ENCODE measurements around the gene NSFL1C.
"Not testable (repeated sequence)": the region's sequence is repeated elsewhere in the genome, so short reads cannot be mapped to it uniquely, and the experiment has no call there.

The NSFL1C gene

DNA sequence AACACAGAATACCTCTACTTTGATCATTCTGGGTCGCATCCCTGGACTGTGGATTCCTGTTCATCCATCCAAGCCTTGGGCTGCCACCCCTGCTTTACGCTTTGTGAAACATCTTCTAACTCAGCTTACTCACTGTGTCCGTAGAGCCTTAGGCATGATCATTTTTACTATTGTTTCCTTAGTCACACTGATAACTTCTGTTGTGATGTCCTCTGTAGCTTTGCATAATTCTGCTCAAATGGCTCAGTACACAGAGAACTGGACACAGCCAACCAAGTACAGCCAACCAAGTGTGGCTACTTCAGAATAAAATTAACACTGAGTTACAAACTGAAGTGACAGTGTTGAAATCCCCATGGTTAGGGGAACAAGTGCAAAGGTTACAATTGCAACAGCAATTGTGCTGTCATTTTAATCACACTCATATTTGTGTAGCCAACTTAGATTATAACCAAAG, 65.2 kb downstream of the NSFL1C start:
- TF ChIP-seq, protein P1, sequence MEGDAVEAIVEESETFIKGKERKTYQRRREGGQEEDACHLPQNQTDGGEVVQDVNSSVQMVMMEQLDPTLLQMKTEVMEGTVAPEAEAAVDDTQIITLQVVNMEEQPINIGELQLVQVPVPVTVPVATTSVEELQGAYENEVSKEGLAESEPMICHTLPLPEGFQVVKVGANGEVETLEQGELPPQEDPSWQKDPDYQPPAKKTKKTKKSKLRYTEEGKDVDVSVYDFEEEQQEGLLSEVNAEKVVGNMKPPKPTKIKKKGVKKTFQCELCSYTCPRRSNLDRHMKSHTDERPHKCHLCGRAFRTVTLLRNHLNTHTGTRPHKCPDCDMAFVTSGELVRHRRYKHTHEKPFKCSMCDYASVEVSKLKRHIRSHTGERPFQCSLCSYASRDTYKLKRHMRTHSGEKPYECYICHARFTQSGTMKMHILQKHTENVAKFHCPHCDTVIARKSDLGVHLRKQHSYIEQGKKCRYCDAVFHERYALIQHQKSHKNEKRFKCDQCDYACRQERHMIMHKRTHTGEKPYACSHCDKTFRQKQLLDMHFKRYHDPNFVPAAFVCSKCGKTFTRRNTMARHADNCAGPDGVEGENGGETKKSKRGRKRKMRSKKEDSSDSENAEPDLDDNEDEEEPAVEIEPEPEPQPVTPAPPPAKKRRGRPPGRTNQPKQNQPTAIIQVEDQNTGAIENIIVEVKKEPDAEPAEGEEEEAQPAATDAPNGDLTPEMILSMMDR (IDR thresholded peaks at IDR 0.05; ENCODE audit: low read depth, low read length, poor library complexity, severe bottlenecking) = no peak
- TF ChIP-seq EZH2phosphoT487 (IDR thresholded peaks at IDR 0.05; ENCODE audit: borderline replicate concordance, low read length) = no peak
- H3K36me3 ChIP-seq (ENCODE audit: control insufficient read depth, low read length) = no peaks in the 10 kb centered on the region
- no peak overlapping the region for H3K27ac ChIP-seq (ENCODE audit: low read depth, low read length)
- no peaks in the 10 kb centered on the region for H4K20me1 ChIP-seq (ENCODE audit: control insufficient read depth, insufficient read depth, low read depth, low read length)
- no peak overlapping the region for H3K4me3 ChIP-seq (ENCODE audit: low read length)
- peaks cover 7% of the 10 kb centered on the region; the same call in 1 of the 2 replicates for H3K27me3 ChIP-seq (ENCODE audit: control insufficient read depth, low read length)
- H3K9me2 ChIP-seq (replicated peaks; ENCODE audit: control insufficient read depth, low read length) = no peaks in the 10 kb centered on the region
- peaks cover 35% of the 10 kb centered on the region for H3K4me1 ChIP-seq (ENCODE audit: control insufficient read depth, low read length)
- H3K9me3 ChIP-seq (ENCODE audit: control insufficient read depth, insufficient read depth, low read length) = no peaks in the 10 kb centered on the region
- peaks cover 10% of the 10 kb centered on the region; the same call in 1 of the 2 replicates for H3F3A ChIP-seq (ENCODE audit: control insufficient read depth, insufficient read depth)
- H3K4me2 ChIP-seq (ENCODE audit: low read length) = no peak overlapping the region
- no peaks in the 10 kb centered on the region for H3K79me2 ChIP-seq (ENCODE audit: control insufficient read depth, low read length)

DNA sequence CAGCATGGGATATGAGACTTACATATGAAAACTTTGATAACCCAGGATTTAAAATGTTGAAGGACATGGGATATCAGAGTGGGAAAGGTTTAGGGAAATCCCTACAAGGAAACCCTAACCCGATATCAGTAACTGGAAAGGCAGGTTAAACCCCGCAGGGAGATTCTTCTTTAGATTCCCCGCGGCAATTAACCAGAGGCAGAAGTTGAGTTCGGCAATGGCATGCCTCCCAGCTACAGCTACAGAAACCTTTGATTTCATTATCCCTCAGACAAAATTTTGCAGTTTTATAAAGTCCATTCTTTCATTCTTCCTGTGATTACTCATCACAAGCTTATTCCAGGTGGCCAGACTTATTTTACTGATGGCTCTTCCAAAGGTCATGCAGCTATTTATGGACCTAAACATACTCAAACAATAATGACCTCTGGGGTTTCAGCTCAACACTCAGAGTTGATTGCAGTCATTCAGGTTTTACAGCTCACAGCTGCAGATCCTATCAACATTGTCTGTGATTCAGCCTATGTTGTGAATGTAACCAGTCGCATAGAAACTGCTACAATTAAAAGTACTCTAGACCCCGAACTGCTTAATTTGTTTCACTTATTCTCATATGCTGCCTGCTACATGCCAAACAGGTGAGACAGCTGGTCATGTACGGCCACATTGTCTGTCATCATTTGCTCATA, 66.8 kb downstream of the NSFL1C start:
- H3K27me3 ChIP-seq (ENCODE audit: control insufficient read depth, low read length) = peaks cover 20% of the 10 kb centered on the region
- H3F3A ChIP-seq (ENCODE audit: control insufficient read depth, insufficient read depth) = peaks cover 10% of the 10 kb centered on the region; the same call in 1 of the 2 replicates
- H3K4me1 ChIP-seq (ENCODE audit: control insufficient read depth, low read length) = peaks cover 38% of the 10 kb centered on the region
- H3K79me2 ChIP-seq (ENCODE audit: control insufficient read depth, low read length); H4K20me1 ChIP-seq (ENCODE audit: control insufficient read depth, insufficient read depth, low read depth, low read length); H3K36me3 ChIP-seq (ENCODE audit: control insufficient read depth, low read length); H3K4me2 ChIP-seq (ENCODE audit: low read length); H3K9me2 ChIP-seq (replicated peaks; ENCODE audit: control insufficient read depth, low read length); H3K27ac ChIP-seq (ENCODE audit: low read depth, low read length); H3K4me3 ChIP-seq (ENCODE audit: low read length); H3K9me3 ChIP-seq (ENCODE audit: control insufficient read depth, insufficient read depth, low read length): not testable (repeated sequence)

- Histone ChIP-seq H3K27ac (ENCODE audit: low read depth, low read length) (peak overlapping the region; percentile 54), H3K4me1 (ENCODE audit: control insufficient read depth, low read length) (peaks cover 48% of the 10 kb centered on the region), H3K4me3 (ENCODE audit: low read length) (peak overlapping the region; percentile 42), H3F3A (ENCODE audit: control insufficient read depth, insufficient read depth) (peaks cover 10% of the 10 kb centered on the region; the same call in 1 of the 2 replicates), H3K27me3 (ENCODE audit: control insufficient read depth, low read length) (peaks cover 20% of the 10 kb centered on the region), H3K4me2 (ENCODE audit: low read length) (peak overlapping the region; percentile 40)
- H4K20me1 ChIP-seq (ENCODE audit: control insufficient read depth, insufficient read depth, low read depth, low read length); H3K79me2 ChIP-seq (ENCODE audit: control insufficient read depth, low read length); H3K36me3 ChIP-seq (ENCODE audit: control insufficient read depth, low read length); H3K9me3 ChIP-seq (ENCODE audit: control insufficient read depth, insufficient read depth, low read length); H3K9me2 ChIP-seq (replicated peaks; ENCODE audit: control insufficient read depth, low read length): not testable (repeated sequence)
- TF ChIP-seq, protein P1 (IDR thresholded peaks at IDR 0.05; ENCODE audit: low read depth, low read length, poor library complexity, severe bottlenecking) = peak; percentile 58
These were observed 68.5 kb downstream of the NSFL1C start for GRCh38 chr20:1398185-1398584.

DNA sequence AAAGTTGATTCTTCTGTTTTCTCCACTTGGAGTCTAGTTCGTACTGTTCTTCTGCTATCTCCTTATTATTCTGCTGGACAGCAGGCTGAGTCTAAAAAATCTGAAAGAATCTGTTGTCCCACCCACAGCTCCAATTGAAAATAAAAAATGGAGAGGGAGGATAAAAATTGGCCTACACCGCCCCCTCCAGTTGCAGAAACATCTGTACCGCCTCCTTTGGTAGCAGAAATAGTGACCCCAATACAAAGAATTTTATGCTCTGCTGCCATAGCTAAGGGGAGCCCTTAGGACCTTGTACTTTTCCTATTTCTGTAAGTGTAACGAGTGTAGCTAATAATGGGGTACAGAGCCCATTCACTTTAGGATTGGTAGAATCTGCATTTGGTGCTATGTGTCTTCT, 68.9 kb downstream of the NSFL1C start:
- H3K4me2 ChIP-seq (ENCODE audit: low read length) = peak overlapping the region; percentile 40
- H3K9me3 ChIP-seq (ENCODE audit: control insufficient read depth, insufficient read depth, low read length) = no peaks in the 10 kb centered on the region

More for the DNA sequence above, 68.9 kb downstream of the NSFL1C start:
- no peaks in the 10 kb centered on the region for H3K9me2 ChIP-seq (replicated peaks; ENCODE audit: control insufficient read depth, low read length)
- peaks cover 10% of the 10 kb centered on the region; the same call in 1 of the 2 replicates for H3F3A ChIP-seq (ENCODE audit: control insufficient read depth, insufficient read depth)
- H3K27ac ChIP-seq (ENCODE audit: low read depth, low read length) = peak overlapping the region; percentile 54
- H4K20me1 ChIP-seq (ENCODE audit: control insufficient read depth, insufficient read depth, low read depth, low read length) = no peaks in the 10 kb centered on the region
- no peak for TF ChIP-seq EZH2phosphoT487 (IDR thresholded peaks at IDR 0.05; ENCODE audit: borderline replicate concordance, low read length)
- TF ChIP-seq, protein P1 (IDR thresholded peaks at IDR 0.05; ENCODE audit: low read depth, low read length, poor library complexity, severe bottlenecking) = no peak
- H3K79me2 ChIP-seq (ENCODE audit: control insufficient read depth, low read length) = peaks cover 1% of the 10 kb centered on the region
- H3K4me1 ChIP-seq (ENCODE audit: control insufficient read depth, low read length) = peaks cover 50% of the 10 kb centered on the region
- H3K4me3 ChIP-seq (ENCODE audit: low read length) = peak overlapping the region; percentile 42
- no peaks in the 10 kb centered on the region for H3K36me3 ChIP-seq (ENCODE audit: control insufficient read depth, low read length)
- peaks cover 20% of the 10 kb centered on the region for H3K27me3 ChIP-seq (ENCODE audit: control insufficient read depth, low read length)

Measured in DOHH2 (cell line).